ENCODE data around the gene ELL.

ELL gene

DNA sequence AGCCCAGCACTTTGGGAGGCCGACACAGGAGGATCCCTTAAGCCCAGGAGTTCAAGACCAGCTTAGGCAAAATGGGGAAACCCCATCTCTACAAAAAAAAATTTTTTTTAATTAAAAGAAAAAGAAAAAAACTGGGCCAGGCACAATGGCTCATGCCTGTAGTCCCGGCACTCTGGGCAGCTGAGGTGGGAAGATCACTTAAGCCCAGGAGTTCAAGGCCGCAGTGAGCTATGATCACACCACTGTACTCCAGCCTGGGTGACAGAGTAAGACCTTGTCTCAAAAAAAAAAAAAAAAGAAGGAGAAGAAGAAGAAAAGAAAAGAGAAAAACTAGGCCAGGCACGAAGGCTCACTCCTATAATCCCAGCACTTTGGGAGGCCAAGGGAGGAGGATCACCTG lies 4.3 kb downstream of the ELL start:
- Mint-ChIP-seq H3K27me3 (no peaks in the 10 kb centered on the region), H3K27ac (no peak overlapping the region), H3K9me3 (no peaks in the 10 kb centered on the region), H3K4me1 (peaks cover 63% of the 10 kb centered on the region), H3K4me3 (no peak overlapping the region)
- DNase-seq (no peak), ATAC-seq (no peak)

DNA sequence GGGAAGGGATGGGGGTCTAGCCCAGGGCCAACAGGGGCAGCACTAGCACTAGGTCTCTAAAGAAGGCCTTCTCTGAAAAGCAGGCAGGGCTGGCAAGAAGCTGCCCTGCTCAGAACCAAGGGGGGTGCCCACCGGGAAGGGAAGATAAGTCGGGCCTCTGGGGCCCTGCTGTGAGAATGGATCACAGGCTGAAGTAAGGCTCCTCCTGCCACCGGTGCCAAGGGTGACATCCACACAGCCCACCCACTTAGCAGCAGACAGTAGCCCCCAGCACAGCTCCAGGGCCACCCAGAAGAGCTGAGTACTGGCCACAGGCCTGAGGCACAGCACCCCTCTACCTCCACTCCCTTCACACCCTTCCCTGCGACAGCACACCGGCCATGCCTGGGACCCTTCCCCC lies 5.9 kb downstream of the ELL start:
- Mint-ChIP-seq H3K4me1 (peaks cover 58% of the 10 kb centered on the region), H3K4me3 (no peak overlapping the region)
- no peak for ATAC-seq

DNA sequence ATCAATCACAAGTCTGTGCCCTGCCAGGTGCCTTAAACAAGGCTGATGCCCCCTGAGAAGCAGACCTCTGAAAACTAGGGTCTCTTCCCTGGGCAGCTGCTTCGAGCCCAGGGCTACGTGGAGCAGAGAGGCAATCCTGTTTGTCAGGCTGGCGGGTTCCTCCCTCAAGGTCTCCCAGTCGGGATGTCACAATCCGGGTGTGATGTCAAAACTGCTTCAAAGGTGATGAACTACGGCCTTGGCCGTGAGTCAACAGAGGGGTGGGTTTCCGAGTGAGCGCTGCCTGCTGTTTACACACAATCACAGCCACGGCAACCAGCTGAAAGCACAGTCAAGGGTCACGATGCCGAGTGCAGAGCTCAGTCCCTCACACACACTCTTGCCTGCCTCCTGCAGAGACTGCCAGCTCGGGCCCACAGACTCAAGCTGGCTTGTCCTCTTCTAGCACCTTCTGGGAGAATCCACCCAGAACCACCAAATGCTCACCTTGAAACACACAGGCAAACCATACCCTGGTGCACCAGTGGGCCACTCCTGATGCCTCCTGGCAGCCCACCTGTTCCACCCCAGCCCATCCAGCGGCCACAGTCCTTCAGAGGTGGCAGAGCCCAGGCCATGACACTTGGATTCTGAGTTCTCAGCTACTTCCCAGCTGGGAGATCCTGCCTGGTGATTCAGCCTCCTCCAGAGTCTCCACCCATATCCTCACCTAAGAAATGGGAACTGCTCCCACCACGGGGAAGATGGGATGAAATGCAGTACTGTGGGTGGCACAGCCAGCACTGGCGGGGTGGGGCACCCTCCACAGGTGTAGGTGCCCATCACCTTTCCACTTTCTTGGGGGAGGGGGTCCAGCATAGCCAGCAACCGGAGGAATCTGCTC lies 6.8 kb downstream of the ELL start:
- Mint-ChIP-seq H3K4me1 (peaks cover 63% of the 10 kb centered on the region), H3K4me3 (no peak overlapping the region), H3K9me3 (no peaks in the 10 kb centered on the region), H3K27me3 (no peaks in the 10 kb centered on the region), H3K27ac (peak overlapping the region; percentile 16 to 83)
- ATAC-seq = no peak
- no peak for DNase-seq

More for the DNA sequence above, 5.9 kb downstream of the ELL start:
- Mint-ChIP-seq H3K27me3 (no peaks in the 10 kb centered on the region), H3K27ac (peak overlapping the region in 1 of 2 donors; percentile 80), H3K9me3 (no peaks in the 10 kb centered on the region)
- no peak for DNase-seq

DNA sequence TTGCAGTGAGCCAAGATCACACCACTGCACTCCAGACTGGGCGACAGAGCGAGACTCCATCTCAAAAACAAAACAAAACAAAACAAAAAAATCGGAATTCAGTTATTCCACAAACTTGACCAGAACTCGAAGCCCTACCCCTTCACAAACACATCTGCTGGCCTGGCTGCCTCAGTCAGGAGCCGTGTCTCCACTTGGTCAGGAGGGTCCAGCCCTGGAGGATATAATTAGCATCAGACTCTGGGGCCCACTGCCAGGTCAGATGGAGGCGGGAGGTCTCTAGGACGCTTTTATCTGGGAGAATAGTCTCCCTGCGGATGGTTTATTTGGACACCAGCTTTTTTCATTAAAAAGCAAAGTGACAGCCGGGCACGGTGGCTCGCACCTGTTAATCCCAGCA lies 8.0 kb downstream of the ELL start:
- H3K27me3 Mint-ChIP-seq = no peaks in the 10 kb centered on the region
- ATAC-seq (no peak), DNase-seq (no peak)
- no peak overlapping the region for H3K4me3 Mint-ChIP-seq
- H3K27ac Mint-ChIP-seq = no peak overlapping the region
- no peaks in the 10 kb centered on the region for H3K9me3 Mint-ChIP-seq
- peaks cover 70% of the 10 kb centered on the region for H3K4me1 Mint-ChIP-seq

DNA sequence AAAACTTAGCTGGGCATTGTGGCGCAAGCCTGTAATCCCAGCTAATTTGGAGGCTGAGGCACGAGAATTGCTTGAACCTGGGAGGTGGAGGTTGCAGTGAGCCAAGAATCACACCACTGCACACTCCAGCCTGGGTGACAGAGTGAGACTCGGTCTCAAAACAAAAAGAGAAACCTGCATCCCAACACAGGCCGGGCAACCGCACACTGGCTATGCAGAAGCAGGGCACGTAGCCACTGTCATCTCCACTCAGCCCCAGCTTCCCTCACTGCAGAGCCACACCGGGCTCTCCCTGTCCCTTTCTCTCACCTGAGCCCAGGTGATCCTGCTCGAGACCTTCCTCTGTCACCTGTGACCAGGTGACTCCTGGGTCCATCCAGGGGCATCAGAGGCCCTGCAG lies 11.7 kb downstream of the ELL start:
- ATAC-seq (no peak), DNase-seq (no peak)
- H3K27me3 Mint-ChIP-seq = no peaks in the 10 kb centered on the region
- H3K27ac Mint-ChIP-seq = no peak overlapping the region
- H3K4me3 Mint-ChIP-seq = no peak overlapping the region
- no peaks in the 10 kb centered on the region for H3K9me3 Mint-ChIP-seq
- H3K4me1 Mint-ChIP-seq = peaks cover 73% of the 10 kb centered on the region

DNA sequence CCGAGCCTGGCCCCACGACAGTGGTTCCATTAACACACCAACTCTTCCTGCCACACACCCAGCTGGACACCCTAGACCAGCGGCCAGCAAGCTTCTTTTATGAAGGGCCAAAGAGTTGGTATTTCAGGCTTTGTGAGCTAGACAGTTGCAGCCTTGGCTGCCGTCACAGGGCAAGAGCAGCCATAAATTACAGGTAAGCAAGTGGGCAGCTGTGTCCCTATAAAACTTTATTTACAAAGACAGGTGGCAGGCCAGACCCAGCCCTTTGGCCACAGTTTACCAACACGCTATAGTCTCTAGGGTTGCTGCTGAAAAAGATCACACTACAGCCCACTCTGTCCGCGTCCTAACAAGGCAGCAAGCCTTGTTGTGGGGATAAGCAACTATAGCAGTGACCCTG lies 13.3 kb downstream of the ELL start:
- no peak overlapping the region for H3K27ac Mint-ChIP-seq
- no peak for ATAC-seq
- no peak for DNase-seq
- H3K4me1 Mint-ChIP-seq = peaks cover 76% of the 10 kb centered on the region
- no peak overlapping the region for H3K4me3 Mint-ChIP-seq
- no peaks in the 10 kb centered on the region for H3K27me3 Mint-ChIP-seq
- H3K9me3 Mint-ChIP-seq = no peaks in the 10 kb centered on the region

DNA sequence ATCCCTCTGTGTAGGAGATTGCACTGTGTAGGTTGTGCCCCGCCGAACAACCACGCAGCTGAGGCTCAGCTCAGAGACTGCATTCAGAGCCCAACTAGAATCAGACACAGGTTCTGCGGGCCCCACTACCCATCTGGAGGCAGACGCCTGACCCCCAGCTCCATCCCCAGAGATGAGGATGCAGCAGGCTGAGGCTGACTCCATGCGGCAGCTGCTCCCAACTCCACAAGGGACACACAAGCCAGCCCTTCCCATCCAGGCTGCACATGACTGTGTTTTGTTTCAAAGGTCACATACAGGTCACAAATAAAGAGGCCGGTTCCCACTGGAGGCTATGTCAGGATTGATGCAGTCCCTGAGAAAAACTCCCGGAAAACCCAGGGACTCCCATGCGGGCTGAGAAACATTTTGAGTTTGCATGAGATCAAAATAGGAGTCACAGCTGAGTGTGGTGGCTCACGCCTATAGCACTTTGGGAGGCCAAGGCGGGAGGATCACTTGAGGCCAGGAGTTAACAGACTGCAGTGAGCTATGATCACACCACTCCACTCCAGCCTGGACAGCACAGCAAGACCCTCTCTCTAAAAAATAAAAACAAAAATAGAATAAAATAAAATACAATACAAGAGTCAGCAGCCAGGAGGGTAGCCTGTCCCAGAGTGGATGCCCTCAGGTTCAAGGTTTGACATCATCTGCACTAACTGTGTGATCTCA lies 14.0 kb downstream of the ELL start:
- DNase-seq = no peak
- H3K9me3 Mint-ChIP-seq = no peaks in the 10 kb centered on the region
- no peak for ATAC-seq
- H3K4me1 Mint-ChIP-seq = peaks cover 76% of the 10 kb centered on the region
- H3K27ac Mint-ChIP-seq = peak overlapping the region; percentile 42 to 93
- H3K27me3 Mint-ChIP-seq = no peaks in the 10 kb centered on the region
- H3K4me3 Mint-ChIP-seq = peak overlapping the region; percentile 37 to 72

DNA sequence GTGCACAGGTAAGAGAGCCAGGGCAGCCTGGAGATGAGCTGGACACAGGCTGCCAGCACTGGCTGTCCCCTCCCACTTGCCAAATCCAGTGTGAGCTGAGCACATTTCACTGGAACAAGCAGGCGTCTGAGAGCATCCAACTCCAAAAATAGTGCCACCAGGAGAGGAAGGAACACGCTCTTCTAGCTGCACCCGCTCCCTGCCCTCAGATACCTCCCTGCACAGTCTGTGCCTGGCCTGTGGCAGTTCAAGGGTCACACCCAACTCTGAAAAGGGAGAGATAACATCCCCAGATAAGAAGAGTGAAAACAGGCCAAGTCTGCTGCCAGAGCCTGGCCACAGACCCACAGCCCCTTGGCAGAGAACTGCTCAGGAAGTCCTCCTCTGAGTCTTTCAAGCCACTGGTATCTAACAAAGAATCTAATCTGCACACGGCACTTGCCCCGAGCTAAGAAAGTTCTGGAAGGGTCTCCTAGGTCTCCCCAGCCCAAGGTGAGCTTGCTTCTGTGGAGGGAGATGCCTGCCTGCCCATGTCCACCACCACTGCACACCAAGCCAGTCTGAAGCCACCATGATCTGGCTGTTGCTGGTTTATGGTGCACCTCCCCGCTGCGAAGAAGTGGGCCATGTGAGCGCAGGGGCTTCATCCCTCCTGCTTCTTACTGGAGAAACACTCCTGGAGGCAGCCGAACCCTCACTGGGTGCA lies 14.7 kb downstream of the ELL start:
- ATAC-seq (peak; percentile 66), DNase-seq (no peak)
- H3K4me3 Mint-ChIP-seq = peak overlapping the region; percentile 37 to 72
- H3K4me1 Mint-ChIP-seq = peaks cover 82% of the 10 kb centered on the region
- no peaks in the 10 kb centered on the region for H3K27me3 Mint-ChIP-seq
- H3K9me3 Mint-ChIP-seq = no peaks in the 10 kb centered on the region
- H3K27ac Mint-ChIP-seq = peak overlapping the region; percentile 42 to 93

DNA sequence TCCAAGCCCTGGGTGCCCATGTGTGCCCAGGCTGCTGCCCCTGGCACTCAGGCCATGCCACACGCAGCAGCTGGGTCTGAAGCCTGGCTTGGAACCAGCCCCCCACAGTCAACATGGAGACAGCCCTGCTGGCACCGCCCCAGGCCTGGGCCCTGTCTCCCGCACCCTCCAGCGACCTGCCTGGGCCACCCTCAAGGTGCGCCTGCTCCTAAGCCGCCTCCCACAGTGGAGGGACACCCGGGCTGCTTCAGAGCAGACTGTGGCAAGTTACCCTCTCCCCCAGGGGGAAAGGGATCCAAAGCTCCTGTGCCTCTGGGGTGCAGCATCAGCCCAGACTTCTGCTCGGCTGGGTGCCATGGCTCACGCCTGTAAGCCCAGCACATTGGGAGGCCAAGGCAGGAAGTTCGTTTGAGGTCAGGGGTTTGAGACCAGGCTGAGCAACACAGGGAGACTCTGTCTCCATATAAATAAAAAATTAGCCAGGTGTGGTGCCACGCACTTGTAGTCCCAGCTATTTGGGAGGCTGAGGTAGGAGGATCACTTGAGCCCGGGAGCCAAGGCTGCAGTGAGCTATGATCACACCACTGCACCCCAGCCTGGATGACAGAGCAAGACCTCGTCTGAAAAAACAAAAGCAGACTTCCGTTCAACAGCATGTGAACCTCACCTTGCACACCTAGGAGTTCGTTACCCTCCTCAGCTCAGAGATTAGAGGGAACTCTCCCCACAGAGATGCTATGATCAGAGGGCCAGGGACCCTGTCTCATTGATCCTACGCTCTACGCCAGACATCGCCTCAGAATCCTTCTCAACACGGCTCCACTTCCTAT lies 15.6 kb downstream of the ELL start:
- ATAC-seq (peak; percentile 26), DNase-seq (no peak)
- peaks cover 91% of the 10 kb centered on the region for H3K4me1 Mint-ChIP-seq
- no peaks in the 10 kb centered on the region for H3K9me3 Mint-ChIP-seq
- no peaks in the 10 kb centered on the region for H3K27me3 Mint-ChIP-seq
- H3K27ac Mint-ChIP-seq = peak overlapping the region; percentile 46 to 90
- H3K4me3 Mint-ChIP-seq = peak overlapping the region in 1 of 2 donors; percentile 72

DNA sequence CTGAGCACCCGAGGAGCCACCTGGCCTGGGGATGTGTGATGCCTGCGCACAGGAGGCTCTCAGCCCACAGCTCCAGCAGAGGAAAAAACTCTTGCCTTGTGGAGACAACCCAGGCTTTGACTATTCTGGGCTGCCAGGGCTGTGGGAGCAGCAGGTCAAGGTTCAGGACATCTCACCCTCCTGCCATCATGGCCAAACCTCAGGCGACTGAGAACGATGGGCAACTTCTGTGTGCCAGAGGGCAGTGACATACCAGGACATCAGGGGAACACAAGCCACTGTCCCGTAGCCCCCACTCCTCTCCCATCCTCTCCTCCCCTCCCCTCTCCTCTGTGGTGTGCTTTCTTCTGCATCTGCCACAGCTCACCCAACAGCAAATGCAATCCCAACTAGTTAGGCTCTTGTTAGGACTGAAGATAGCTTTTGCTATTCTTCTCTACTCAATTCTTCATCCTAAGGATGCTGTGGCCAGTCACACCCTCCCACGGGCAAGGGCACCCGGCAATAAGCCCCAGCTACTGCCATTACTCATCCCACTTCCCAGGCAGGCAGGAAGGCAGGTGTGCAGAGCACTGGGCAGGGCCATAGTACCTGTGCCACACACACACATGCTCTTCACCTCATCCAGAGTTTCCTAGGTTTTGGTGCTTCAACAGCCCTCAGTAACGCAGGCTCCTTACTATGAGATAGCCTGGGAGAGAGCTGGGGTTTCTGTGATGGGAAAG lies 16.8 kb downstream of the ELL start:
- no peaks in the 10 kb centered on the region for H3K27me3 Mint-ChIP-seq
- H3K27ac Mint-ChIP-seq = peak overlapping the region; percentile 76 to 83
- H3K4me1 Mint-ChIP-seq = peaks cover 98% of the 10 kb centered on the region
- DNase-seq (peak in 1 of 2 donors; percentile 35), ATAC-seq (peak; percentile 60)
- no peaks in the 10 kb centered on the region for H3K9me3 Mint-ChIP-seq
- H3K4me3 Mint-ChIP-seq = peak overlapping the region; percentile 42 to 60

DNA sequence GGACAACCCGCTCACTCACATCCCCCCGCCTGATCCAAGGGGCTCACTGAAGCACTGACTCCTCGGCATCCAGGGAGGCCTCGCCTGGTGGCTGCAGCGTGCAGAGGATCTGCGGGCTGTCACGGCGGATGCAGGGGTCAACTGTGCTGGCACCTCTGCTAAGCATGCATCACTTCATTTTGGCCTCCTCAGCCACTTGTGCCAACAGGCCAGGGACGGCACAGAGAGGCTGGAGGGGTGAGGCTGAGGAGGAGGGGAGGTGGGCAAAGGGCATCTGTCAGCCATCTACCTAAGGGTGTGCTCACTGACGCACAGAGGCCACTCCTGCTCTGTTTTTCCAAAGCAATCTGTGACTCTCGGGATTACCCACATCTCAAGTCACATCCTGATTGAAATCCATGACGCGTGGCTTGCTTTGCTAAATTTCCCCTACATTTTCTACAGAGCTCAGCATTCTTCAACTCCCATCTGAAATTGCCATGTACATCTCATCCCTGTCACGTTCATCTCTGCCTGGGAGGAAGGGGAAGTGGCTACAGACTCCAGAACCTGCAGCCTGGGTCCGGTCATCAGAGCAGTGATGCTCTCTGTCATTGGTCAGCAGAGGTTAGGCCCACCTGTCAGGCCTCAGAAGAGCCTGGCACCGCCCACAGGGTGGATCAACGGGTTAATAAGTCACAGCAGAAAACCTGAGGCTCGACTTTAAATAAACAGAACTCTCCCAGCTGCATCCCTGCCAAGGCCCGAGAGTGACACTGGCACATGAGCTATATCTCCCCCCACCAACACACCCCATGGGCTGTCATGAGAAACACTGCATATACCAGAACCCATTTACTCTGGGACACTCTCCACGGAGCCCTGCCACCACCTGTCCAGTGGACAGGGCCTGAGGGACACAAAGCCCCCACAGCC lies 17.6 kb downstream of the ELL start:
- H3K9me3 Mint-ChIP-seq = no peaks in the 10 kb centered on the region
- DNase-seq = no peak
- H3K27ac Mint-ChIP-seq = no peak overlapping the region
- ATAC-seq = no peak
- H3K4me1 Mint-ChIP-seq = peaks cover 98% of the 10 kb centered on the region
- H3K4me3 Mint-ChIP-seq = no peak overlapping the region
- H3K27me3 Mint-ChIP-seq = no peaks in the 10 kb centered on the region

DNA sequence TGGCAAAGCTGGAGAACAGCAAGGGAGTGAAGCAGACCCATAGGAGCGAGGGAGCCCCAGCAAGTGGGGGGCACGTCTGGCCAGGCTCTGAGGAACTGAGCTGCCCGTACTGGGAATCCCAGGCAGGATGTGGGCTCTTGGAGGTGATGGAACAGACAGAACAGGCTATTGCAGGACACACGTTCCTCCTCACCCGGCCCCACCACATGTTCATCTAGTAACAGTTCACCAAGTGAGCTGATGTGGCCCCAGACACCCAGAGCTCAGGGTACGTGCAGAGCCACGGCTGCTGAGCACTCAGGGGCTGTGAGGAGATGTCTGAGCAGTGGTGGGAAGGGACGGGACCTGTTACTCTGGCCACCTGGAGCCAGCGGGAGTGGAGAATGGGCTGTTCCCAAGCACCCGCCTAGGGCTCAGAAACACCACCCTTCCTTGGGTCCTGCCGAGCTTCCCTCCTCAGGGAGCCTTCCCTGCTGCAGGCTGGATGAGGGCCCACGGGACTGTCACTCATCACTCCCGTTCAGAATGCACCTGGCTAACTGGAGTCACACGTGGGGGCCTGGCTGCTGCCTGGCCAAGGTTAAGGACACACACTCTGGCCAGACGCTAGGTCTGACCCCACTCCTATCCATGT lies 18.4 kb downstream of the ELL start:
- Mint-ChIP-seq H3K4me1 (peaks cover 98% of the 10 kb centered on the region), H3K9me3 (no peaks in the 10 kb centered on the region), H3K4me3 (no peak overlapping the region), H3K27me3 (no peaks in the 10 kb centered on the region), H3K27ac (no peak overlapping the region)
- ATAC-seq (no peak), DNase-seq (no peak)

DNA sequence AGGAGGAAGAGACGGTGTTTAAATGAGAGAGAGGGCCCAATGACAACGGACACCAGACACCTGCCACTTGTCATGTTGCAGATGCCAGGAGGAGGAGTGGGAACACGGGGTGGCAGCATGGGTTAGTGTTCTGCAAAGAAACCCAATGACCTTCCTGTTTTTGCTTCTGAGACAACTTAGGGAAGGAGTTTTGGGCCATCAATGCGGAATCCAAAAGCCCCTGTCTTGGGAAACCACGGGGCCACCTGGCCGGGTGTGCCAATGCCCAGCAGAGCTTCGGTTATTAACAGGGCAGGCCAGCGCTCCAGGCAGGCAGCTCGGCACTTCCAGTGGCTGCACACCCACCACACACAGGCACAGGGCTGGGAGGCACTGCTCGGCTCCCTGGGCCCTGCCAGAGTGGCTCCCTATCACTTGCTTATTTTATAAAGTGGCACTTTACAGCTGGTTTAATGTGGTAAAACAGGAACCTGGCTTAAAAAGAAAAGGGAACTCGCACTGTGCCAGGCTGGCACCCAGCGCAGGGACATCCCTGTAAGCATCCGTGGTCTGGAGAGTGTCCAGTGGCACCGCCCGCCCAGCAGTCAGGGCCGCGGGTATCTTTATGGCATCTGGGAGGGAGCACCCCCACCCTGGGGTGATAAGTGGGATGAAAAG lies 19.1 kb downstream of the ELL start:
- H3K9me3 Mint-ChIP-seq = no peaks in the 10 kb centered on the region
- peaks cover 100% of the 10 kb centered on the region for H3K4me1 Mint-ChIP-seq
- ATAC-seq (no peak), DNase-seq (no peak)
- H3K27me3 Mint-ChIP-seq = no peaks in the 10 kb centered on the region
- H3K4me3 Mint-ChIP-seq = no peak overlapping the region
- H3K27ac Mint-ChIP-seq = peak overlapping the region in 1 of 2 donors; percentile 4

Measured in stimulated activated naive CD8-positive, alpha-beta T cell treated with anti-CD3 and anti-CD28 coated beads, Interleukin-15, amount 100 ng/mL, for 72 hours (primary cell).